K562 (cell line): ENCODE measurements around the gene SPAG9. TPM values are rescaled to one million over a fixed set of nuclear protein-coding genes. Genes with fewer than 3 reads are reported as not detected.

Source experiments
- ATF4 ChIP-seq: fragments of 450-650 bp; formaldehyde crosslinking; IDR thresholded peaks from 2 replicates; pipeline ENCODE4 v1.4.0; 2022; ENCODE audit warnings: mild to moderate bottlenecking, moderate library complexity
- CREM ChIP-seq: IDR thresholded peaks from 2 replicates; pipeline ENCODE4 v1.6.1; 2014; ENCODE audit warnings: antibody characterized with exemption, low read depth
- FOS ChIP-seq: IDR thresholded peaks from 3 replicates; pipeline ENCODE4 v1.6.1; 2011; ENCODE audit not compliant: insufficient read length; ENCODE audit errors: extremely low read depth
- HDAC8 ChIP-seq: fragments of 450-650 bp; IDR thresholded peaks from 2 replicates; pipeline ENCODE4 v1.6.1; 2016; ENCODE audit warnings: mild to moderate bottlenecking, missing genetic modification characterization, moderate library complexity, missing compliant biosample characterization
- LCOR ChIP-seq: sonication (generic); formaldehyde crosslinking; IDR thresholded peaks from 2 replicates; pipeline ENCODE4 v1.8.0; 2022; ENCODE audit warnings: mild to moderate bottlenecking, missing genetic modification reagents
- MAFG ChIP-seq: fragments of 450-650 bp; conservative IDR thresholded peaks from 2 replicates; pipeline ENCODE4 v1.6.1; 2016; ENCODE audit warnings: missing genetic modification characterization, missing compliant biosample characterization
- NFIC ChIP-seq: fragments of 450-650 bp; IDR thresholded peaks from 2 replicates; pipeline ENCODE4 v1.6.1; 2017; ENCODE audit warnings: mild to moderate bottlenecking, inconsistent platforms
- SMARCA4 ChIP-seq: fragments of 450-650 bp; IDR thresholded peaks from 2 replicates; pipeline ENCODE4 v1.6.1; 2016
- SREBF2 ChIP-seq: sonication (generic); formaldehyde crosslinking; IDR thresholded peaks from 2 replicates; pipeline ENCODE4 v1.4.0; 2020; ENCODE audit warnings: mild to moderate bottlenecking, missing genetic modification reagents
- TFE3 ChIP-seq: fragments of 450-650 bp; formaldehyde crosslinking; IDR thresholded peaks from 2 replicates; pipeline ENCODE4 v1.4.0; 2020; ENCODE audit warnings: mild to moderate bottlenecking, mixed read lengths
- USF2 ChIP-seq: sonication (generic); formaldehyde crosslinking; IDR thresholded peaks from 2 replicates; pipeline ENCODE4 v1.5.0; 2020; ENCODE audit warnings: missing genetic modification reagents
- XRCC3 ChIP-seq: fragments of 450-650 bp; IDR thresholded peaks from 2 replicates; pipeline ENCODE4 v1.6.1; 2017; ENCODE audit warnings: mild to moderate bottlenecking, moderate library complexity
- polyA plus RNA-seq, 8 experiments: library from polyadenylated mRNA; depleted of rRNA in 4 of 8; stranded (reverse) in 5 of 8; unstranded in 3 of 8; fragments of >200 nt; fragmentation: Nextera tagmentation in 2 of 8; fragmentation: Illumina TruSeq in 1 of 8; extraction: Ambion mirVana in 2 of 8; extraction: Trizol in 1 of 8; gene quantifications; 2 replicates each; pipeline versions ENCODE4 v1.2.1 to v1.2.3, GENCODE V29; 2011 to 2014; ENCODE audit warnings: inconsistent platforms in 1 of 8, missing spikeins in 1 of 8
- total RNA-seq, 7 experiments: library from RNA; depleted of rRNA in 6 of 7; stranded (reverse); fragments of >200 nt in 6 of 7; fragmentation: Illumina TruSeq in 2 of 7; extraction: Trizol in 2 of 7; gene quantifications; 2 replicates each; pipeline versions ENCODE4 v1.2.1 to v1.2.3, GENCODE V29; 2011 to 2021; ENCODE audit warnings: low replicate concordance in 1 of 7
- TF ChIP-seq, protein P1 (sequence below): fragments of 450-650 bp; formaldehyde crosslinking; conservative IDR thresholded peaks from 2 replicates; pipeline ENCODE4 v1.4.0; 2022; ENCODE audit warnings: mild to moderate bottlenecking, missing genetic modification characterization
- TF ChIP-seq, protein P2 (sequence below): fragments of 450-650 bp; formaldehyde crosslinking; IDR thresholded peaks from 2 replicates; pipeline ENCODE4 v1.4.0; 2020; ENCODE audit warnings: mild to moderate bottlenecking, moderate library complexity

The SPAG9 gene
- total and polyA plus RNA-seq, 9 of the 15 experiments (the other 6 are each of a cell fraction or from before 2014, with no cell fraction given): 12.2 to 99.2 (median 58.2) TPM

DNA sequence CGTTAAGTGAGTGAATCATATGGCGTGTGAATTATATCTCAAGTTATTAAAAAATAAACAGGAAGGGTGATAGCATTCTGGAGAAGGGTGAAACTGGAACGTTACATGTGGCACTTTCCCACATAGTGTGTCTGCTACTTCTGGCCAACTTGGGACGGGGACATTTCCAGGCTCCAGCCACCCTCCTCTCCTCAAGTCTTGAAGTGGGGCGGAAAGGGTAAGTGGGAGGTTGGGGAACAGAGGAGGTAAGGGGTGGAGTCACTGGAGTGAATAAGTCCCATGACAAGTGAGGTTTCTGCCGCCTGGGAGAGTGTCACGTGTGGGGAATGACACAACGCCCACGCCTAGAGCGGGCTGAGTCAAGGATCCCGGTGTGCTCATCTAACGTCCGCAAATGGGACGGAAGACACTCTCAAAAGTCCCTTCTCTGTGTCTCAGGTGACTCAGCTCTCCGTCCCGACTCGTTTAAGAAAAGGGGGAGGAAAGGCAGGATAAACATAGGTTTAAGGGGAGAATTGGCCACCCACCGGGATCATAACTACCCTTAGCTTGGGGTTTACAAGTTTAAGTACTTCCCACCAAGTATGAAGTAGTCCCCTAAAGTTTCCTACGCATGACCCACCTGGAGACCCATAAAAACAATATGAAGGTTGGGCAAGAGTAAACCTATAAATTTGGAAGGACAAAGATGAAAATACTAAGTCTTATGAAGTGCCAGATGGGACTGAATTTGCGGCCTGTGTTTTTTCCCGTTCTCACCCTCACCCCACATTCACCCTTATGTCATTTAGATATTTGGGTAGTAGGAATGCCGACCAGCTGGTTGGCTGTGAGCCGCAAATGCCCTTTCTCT, 1.2 kb upstream of the SPAG9 start (continued):
- TF ChIP-seq, protein P1, sequence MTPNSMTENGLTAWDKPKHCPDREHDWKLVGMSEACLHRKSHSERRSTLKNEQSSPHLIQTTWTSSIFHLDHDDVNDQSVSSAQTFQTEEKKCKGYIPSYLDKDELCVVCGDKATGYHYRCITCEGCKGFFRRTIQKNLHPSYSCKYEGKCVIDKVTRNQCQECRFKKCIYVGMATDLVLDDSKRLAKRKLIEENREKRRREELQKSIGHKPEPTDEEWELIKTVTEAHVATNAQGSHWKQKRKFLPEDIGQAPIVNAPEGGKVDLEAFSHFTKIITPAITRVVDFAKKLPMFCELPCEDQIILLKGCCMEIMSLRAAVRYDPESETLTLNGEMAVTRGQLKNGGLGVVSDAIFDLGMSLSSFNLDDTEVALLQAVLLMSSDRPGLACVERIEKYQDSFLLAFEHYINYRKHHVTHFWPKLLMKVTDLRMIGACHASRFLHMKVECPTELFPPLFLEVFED (CRISPR knock-in tag): no peak
- no peak for TF ChIP-seq SREBF2 (CRISPR knock-in tag)
- TF ChIP-seq XRCC3: no peak
- peak; percentile 40 for TF ChIP-seq FOS
- peak; percentile 47; the same call in 1 of the 2 replicates for TF ChIP-seq NFIC
- peak; percentile 2; the same call in 1 of the 2 replicates for TF ChIP-seq ATF4 (CRISPR knock-in tag)
- TF ChIP-seq USF2: peak; percentile 97
- TF ChIP-seq SMARCA4: peak; percentile 83
- TF ChIP-seq HDAC8 (tag): 0 out of 2 replicates have a peak, but pooled peaks have one; percentile 42
- peak; percentile 89 for TF ChIP-seq TFE3 (CRISPR knock-in tag)
- TF ChIP-seq CREM: peak; percentile 88
- TF ChIP-seq LCOR: peak; percentile 76; the same call in 1 of the 2 replicates
- TF ChIP-seq, protein P2, sequence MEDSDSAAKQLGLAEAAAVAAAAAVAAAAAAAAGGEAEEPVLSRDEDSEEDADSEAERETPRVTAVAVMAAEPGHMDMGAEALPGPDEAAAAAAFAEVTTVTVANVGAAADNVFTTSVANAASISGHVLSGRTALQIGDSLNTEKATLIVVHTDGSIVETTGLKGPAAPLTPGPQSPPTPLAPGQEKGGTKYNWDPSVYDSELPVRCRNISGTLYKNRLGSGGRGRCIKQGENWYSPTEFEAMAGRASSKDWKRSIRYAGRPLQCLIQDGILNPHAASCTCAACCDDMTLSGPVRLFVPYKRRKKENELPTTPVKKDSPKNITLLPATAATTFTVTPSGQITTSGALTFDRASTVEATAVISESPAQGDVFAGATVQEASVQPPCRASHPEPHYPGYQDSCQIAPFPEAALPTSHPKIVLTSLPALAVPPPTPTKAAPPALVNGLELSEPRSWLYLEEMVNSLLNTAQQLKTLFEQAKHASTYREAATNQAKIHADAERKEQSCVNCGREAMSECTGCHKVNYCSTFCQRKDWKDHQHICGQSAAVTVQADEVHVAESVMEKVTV (CRISPR knock-in tag): no peak
- peak; percentile 81 for TF ChIP-seq MAFG (tag)
